Measurements from ENCODE around the gene MTUS2. TPM values are rescaled to one million over a fixed set of nuclear protein-coding genes. Genes with fewer than 3 reads are reported as not detected.
A peak's percentile ranks its signal among the peaks of the same experiment; 100 is the strongest.

MTUS2 gene
- total RNA-seq, 5 donors from 2014 or later (not counting 1 experiment from before 2014, with no cell fraction given) = 0.05 to 0.28 (median 0.12) TPM

DNA sequence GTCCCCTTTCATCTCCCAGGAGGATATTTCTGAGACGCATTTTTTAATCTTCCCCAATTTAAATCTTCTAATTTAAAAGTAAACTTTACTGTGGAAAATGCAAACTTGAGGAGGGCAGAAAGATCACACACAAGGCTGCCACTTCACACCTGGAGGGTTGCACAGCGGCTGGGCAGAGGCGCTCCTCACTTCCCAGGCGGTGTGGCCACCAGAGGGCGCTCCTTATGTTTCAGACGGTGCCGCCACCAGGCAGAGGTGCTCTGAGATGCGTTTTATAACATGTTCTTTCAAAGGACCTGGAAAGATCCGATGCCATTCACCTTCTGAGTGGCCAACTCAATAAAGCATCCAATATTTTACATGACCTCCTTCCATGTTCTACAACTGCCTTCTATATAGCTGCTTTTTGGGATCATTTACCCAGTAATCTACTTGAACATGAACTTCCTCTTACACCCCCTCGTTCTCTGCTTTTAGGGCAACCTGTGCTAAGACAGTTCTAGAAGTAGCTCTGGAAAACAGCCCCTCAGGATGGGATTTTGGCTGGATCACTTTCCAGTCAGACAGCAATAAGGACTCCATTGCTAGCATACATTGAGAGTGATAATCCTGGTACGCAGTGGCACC is 14.8 kb upstream of the MTUS2 start:
- Mint-ChIP-seq H3K9me3 (peaks cover 0 to 35% (median 15%) of the 10 kb centered on the region in 3 donors), H3K27ac (no peak overlapping the region), H3K4me3 (no peak overlapping the region), H3K27me3 (peaks cover 13 to 16% of the 10 kb centered on the region in 2 donors), H3K4me1 (no peaks in the 10 kb centered on the region), H3K36me3 (peaks cover 7% of the 10 kb centered on the region)
- Histone ChIP-seq H3K36me3 (ENCODE audit: control insufficient read depth in 2 of 2, extremely low read depth in 1 of 2, insufficient read depth in 1 of 2, low read length in 1 of 2) (no peaks in the 10 kb centered on the region), H3K4me3 (ENCODE audit: control insufficient read depth in 1 of 2, extremely low read depth in 1 of 2, low read length in 1 of 2) (no peak overlapping the region), H3K4me1 (ENCODE audit: control insufficient read depth in 1 of 2, extremely low read depth in 1 of 2, insufficient read depth in 2 of 2, low read length in 2 of 2) (no peaks in the 10 kb centered on the region), H3K27ac (ENCODE audit: low read length) (no peak overlapping the region), H3K9me3 (no peaks in the 10 kb centered on the region), H3K27me3 (replicated peaks in 1 of 2; ENCODE audit: control insufficient read depth in 2 of 2, extremely low read depth in 1 of 2, insufficient read depth in 2 of 2, low read length in 1 of 2) (peaks cover 0 to 17% of the 10 kb centered on the region in 2 experiments)
- ATAC-seq (replicated peaks in 1 of 4) = no peak
- WGBS (ENCODE audit: insufficient coverage) = 48% methylated on average over 9 of the region's 11 CpGs
- DNase-seq = peak in 3 of 35 experiments; percentile 10 to 13 (median 11)
- ChIA-PET POLR2A (no interaction called here), CTCF (no interaction called here)

DNA sequence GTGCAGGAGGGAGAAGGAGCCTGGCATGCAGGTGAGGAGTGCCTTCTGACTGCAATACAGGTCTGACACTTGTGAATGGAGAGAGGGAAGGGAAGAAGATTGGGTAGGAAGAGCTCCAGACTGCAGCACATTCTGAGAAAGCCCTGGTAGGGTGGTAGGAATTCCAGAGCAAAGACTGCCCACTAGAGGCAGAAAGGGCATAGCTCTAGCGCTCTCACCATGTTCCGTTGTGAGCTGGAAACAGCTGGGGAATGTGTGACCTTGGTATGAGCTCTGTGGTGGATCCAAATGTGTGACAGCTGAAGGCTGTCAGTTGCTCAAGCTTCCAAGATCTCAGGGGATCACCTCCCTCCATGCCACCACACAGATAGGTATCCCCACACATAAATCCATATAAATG is 2.9 kb upstream of the MTUS2 start:
- Histone ChIP-seq H3K4me1 (ENCODE audit: control insufficient read depth in 1 of 2, extremely low read depth in 1 of 2, insufficient read depth in 2 of 2, low read length in 2 of 2) (peaks cover 4 to 8% of the 10 kb centered on the region in 2 experiments), H3K4me3 (ENCODE audit: control insufficient read depth in 1 of 2, extremely low read depth in 1 of 2, low read length in 1 of 2) (no peak overlapping the region), H3K27me3 (replicated peaks in 1 of 2; ENCODE audit: control insufficient read depth in 2 of 2, extremely low read depth in 1 of 2, insufficient read depth in 2 of 2, low read length in 1 of 2) (peaks cover 5 to 37% of the 10 kb centered on the region in 2 experiments), H3K36me3 (ENCODE audit: control insufficient read depth in 2 of 2, extremely low read depth in 1 of 2, insufficient read depth in 1 of 2, low read length in 1 of 2) (no peaks in the 10 kb centered on the region), H3K9me3 (no peaks in the 10 kb centered on the region), H3K27ac (ENCODE audit: low read length) (no peak overlapping the region)
- Mint-ChIP-seq H3K9me3 (peaks cover 2 to 6% (median 6%) of the 10 kb centered on the region in 3 donors), H3K36me3 (peaks cover 2% of the 10 kb centered on the region), H3K27me3 (peaks cover 36 to 44% of the 10 kb centered on the region in 2 donors), H3K4me1 (peaks cover 6 to 8% (median 6%) of the 10 kb centered on the region in 3 donors), H3K27ac (peak overlapping the region in 1 of 2 donors; percentile 20), H3K4me3 (peak overlapping the region in 1 of 3 donors; percentile 45)
- WGBS (ENCODE audit: insufficient coverage) = no CpG with 5 or more reads among the region's 2 CpGs
- no peak for DNase-seq
- CTCF ChIA-PET = no interaction called here
- POLR2A ChIA-PET = no interaction called here
- ATAC-seq (replicated peaks in 1 of 4) = no peak

DNA sequence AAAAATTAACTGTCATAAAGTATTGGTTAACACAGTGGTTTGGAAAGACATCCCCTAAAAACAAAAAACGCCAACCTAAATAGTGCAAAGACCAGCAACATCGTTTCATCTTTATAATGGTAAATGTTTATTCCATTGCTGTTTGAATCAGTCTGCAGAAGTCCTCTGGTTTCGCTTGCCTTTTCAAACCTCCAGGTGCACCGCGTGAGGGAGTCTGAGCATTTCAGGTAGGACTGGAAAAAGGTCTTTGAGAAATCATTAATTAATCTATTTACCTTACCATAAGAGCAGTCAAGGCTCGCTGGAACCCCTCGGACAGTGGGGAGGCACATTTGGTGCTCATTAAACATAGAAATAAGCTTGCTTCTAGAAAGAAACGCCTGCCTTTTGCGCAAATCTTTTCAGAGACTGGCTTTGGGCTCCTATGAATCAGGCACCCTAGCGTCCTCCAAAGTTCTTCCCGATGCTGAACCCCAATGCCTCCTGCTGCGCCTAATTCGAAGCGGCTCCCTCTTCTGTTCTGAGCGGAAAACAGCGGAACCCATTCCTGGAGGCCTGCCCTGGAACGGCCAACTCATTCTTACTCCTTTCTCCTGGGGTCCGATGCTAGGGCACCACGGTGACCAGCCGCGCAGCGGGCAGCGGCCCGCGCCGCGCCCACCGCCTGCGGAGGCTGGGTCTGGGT is 951 bp upstream of the MTUS2 start:
- no peaks in the 10 kb centered on the region for H3K36me3 ChIP-seq (ENCODE audit: control insufficient read depth in 2 of 2, extremely low read depth in 1 of 2, insufficient read depth in 1 of 2, low read length in 1 of 2)
- WGBS (ENCODE audit: insufficient coverage) = 4% methylated on average over 10 of the region's 29 CpGs
- Mint-ChIP-seq H3K36me3 (peaks cover 2% of the 10 kb centered on the region), H3K9me3 (peaks cover 2 to 6% (median 6%) of the 10 kb centered on the region in 3 donors), H3K27ac (no peak overlapping the region), H3K4me3 (peak overlapping the region; percentile 5 to 50 (median 49)), H3K27me3 (peaks cover 54 to 55% of the 10 kb centered on the region in 2 donors), H3K4me1 (peaks cover 6 to 8% (median 6%) of the 10 kb centered on the region in 3 donors)
- no peak for DNase-seq
- no peaks in the 10 kb centered on the region for H3K9me3 ChIP-seq
- no peak overlapping the region for H3K27ac ChIP-seq (ENCODE audit: low read length)
- peaks cover 5 to 39% of the 10 kb centered on the region in 2 experiments for H3K27me3 ChIP-seq (replicated peaks in 1 of 2; ENCODE audit: control insufficient read depth in 2 of 2, extremely low read depth in 1 of 2, insufficient read depth in 2 of 2, low read length in 1 of 2)
- CTCF ChIA-PET = interaction anchor here (0.6 to 1.5 kb wide), 3 partner anchors 263 to 552 kb away, joined by 3 to 6 read pairs (median 5); no protein-coding TSS in a partner anchor
- POLR2A ChIA-PET = no interaction called here
- peak overlapping the region in 1 of 2 donors; percentile 48 for H3K4me3 ChIP-seq (ENCODE audit: control insufficient read depth in 1 of 2, extremely low read depth in 1 of 2, low read length in 1 of 2)
- ATAC-seq (replicated peaks in 1 of 4) = no peak
- H3K4me1 ChIP-seq (ENCODE audit: control insufficient read depth in 1 of 2, extremely low read depth in 1 of 2, insufficient read depth in 2 of 2, low read length in 2 of 2) = peaks cover 4 to 8% of the 10 kb centered on the region in 2 experiments

DNA sequence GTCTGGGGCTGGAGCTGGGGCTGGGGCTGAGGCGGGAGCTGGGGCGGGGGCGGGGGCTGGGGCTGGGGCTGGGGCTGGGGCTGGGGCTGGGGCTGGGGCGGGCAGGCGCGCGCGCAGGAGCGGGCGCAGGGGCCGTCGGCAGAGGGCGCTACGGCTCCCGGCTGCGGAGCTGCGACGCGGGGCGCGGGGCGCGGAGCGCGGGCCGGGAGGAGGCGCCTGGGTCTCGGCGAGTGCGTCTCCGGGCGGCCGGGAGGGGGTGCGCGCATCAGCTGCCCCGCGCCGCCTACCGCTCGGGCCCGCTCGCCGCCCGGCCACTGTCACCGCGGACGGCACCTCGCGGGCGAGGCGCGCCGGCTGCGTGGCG is 422 bp upstream of the MTUS2 start:
- Histone ChIP-seq H3K36me3 (ENCODE audit: control insufficient read depth in 2 of 2, extremely low read depth in 1 of 2, insufficient read depth in 1 of 2, low read length in 1 of 2) (no peaks in the 10 kb centered on the region), H3K4me1 (ENCODE audit: control insufficient read depth in 1 of 2, extremely low read depth in 1 of 2, insufficient read depth in 2 of 2, low read length in 2 of 2) (peaks cover 4 to 8% of the 10 kb centered on the region in 2 experiments), H3K9me3 (no peaks in the 10 kb centered on the region), H3K27me3 (replicated peaks in 1 of 2; ENCODE audit: control insufficient read depth in 2 of 2, extremely low read depth in 1 of 2, insufficient read depth in 2 of 2, low read length in 1 of 2) (peaks cover 5 to 39% of the 10 kb centered on the region in 2 experiments), H3K4me3 (ENCODE audit: control insufficient read depth in 1 of 2, extremely low read depth in 1 of 2, low read length in 1 of 2) (no peak overlapping the region), H3K27ac (ENCODE audit: low read length) (no peak overlapping the region)
- Mint-ChIP-seq H3K36me3 (peaks cover 2% of the 10 kb centered on the region), H3K4me3 (peak overlapping the region in 1 of 3 donors; percentile 49), H3K27me3 (peaks cover 55 to 60% of the 10 kb centered on the region in 2 donors), H3K4me1 (peaks cover 6 to 8% (median 6%) of the 10 kb centered on the region in 3 donors), H3K9me3 (peaks cover 2 to 6% (median 6%) of the 10 kb centered on the region in 3 donors), H3K27ac (no peak overlapping the region)
- CTCF ChIA-PET = interaction anchor here in 1 of 2 donors (0.6 to 1.5 kb wide), 2 partner anchors 263 to 551 kb away, joined by 3 to 5 read pairs; no protein-coding TSS in a partner anchor
- DNase-seq (peak in 16 of 35 experiments; percentile 3 to 59 (median 16)), ATAC-seq (replicated peaks in 1 of 4) (peak; percentile 65 to 80 (median 76))
- POLR2A ChIA-PET = no interaction called here
- 1% methylated on average over 32 of the region's 55 CpGs for WGBS (ENCODE audit: insufficient coverage)

DNA sequence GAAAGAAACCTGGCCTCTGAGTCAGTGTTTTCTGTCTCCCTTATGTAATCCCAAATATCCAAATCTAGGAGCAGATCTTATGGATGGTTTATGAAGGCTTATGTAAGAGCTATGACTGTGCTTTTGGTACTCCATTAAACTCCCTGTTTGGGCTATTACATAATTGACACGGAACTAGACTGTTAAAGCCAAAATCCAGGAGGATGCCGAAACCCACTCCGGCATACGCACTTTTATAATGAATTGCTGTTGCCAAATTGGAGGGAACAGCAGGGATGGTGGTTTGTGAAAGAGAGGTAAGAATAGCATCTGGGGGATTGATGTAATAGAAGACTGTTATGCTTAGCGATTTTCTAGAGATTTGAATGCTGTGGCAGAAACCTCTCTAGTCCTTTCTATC is 2.0 kb downstream of the MTUS2 start:
- DNase-seq (no peak), ATAC-seq (replicated peaks in 1 of 4) (no peak)
- Mint-ChIP-seq H3K36me3 (no peaks in the 10 kb centered on the region), H3K4me3 (no peak overlapping the region), H3K27me3 (peaks cover 55 to 57% of the 10 kb centered on the region in 2 donors), H3K4me1 (peaks cover 6 to 8% (median 6%) of the 10 kb centered on the region in 3 donors), H3K9me3 (peaks cover 0 to 3% (median under 1%) of the 10 kb centered on the region in 3 donors), H3K27ac (no peak overlapping the region)
- Histone ChIP-seq H3K4me3 (ENCODE audit: control insufficient read depth in 1 of 2, extremely low read depth in 1 of 2, low read length in 1 of 2) (no peak overlapping the region), H3K9me3 (no peaks in the 10 kb centered on the region), H3K36me3 (ENCODE audit: control insufficient read depth in 2 of 2, extremely low read depth in 1 of 2, insufficient read depth in 1 of 2, low read length in 1 of 2) (no peaks in the 10 kb centered on the region), H3K27ac (ENCODE audit: low read length) (no peak overlapping the region), H3K27me3 (replicated peaks in 1 of 2; ENCODE audit: control insufficient read depth in 2 of 2, extremely low read depth in 1 of 2, insufficient read depth in 2 of 2, low read length in 1 of 2) (peaks cover 2 to 33% of the 10 kb centered on the region in 2 experiments), H3K4me1 (ENCODE audit: control insufficient read depth in 1 of 2, extremely low read depth in 1 of 2, insufficient read depth in 2 of 2, low read length in 2 of 2) (peaks cover 4 to 8% of the 10 kb centered on the region in 2 experiments)
- POLR2A ChIA-PET = no interaction called here
- CTCF ChIA-PET = no interaction called here
- 100% methylated on average over 1 of the region's 5 CpGs for WGBS (ENCODE audit: insufficient coverage)

DNA sequence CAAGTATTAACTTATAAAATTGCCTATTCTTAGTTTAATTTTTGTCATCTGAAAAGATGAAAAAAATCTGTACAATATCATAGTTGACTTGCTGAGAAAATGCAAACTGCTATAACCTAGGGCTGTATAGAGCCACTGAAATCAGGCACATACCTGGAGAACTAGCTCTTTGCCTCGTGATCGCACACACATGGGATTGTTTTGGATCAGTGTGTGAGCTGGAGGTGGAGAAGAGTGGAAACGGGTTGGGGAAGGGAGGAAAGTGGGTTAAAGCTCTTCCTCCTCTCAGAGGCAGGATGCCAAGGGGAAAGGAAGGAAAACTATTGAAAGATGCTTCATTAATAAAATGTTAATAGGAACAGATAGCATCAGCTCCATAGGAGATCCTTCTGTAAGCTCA is 2.7 kb downstream of the MTUS2 start:
- H3K27me3 Mint-ChIP-seq = peaks cover 48 to 51% of the 10 kb centered on the region in 2 donors
- ChIA-PET POLR2A (no interaction called here), CTCF (no interaction called here)

More for the DNA sequence above, 2.7 kb downstream of the MTUS2 start:
- Histone ChIP-seq H3K27ac (ENCODE audit: low read length) (no peak overlapping the region), H3K9me3 (no peaks in the 10 kb centered on the region), H3K4me1 (ENCODE audit: control insufficient read depth in 1 of 2, extremely low read depth in 1 of 2, insufficient read depth in 2 of 2, low read length in 2 of 2) (peaks cover 4 to 8% of the 10 kb centered on the region in 2 experiments), H3K27me3 (replicated peaks in 1 of 2; ENCODE audit: control insufficient read depth in 2 of 2, extremely low read depth in 1 of 2, insufficient read depth in 2 of 2, low read length in 1 of 2) (peaks cover 2 to 26% of the 10 kb centered on the region in 2 experiments), H3K36me3 (ENCODE audit: control insufficient read depth in 2 of 2, extremely low read depth in 1 of 2, insufficient read depth in 1 of 2, low read length in 1 of 2) (no peaks in the 10 kb centered on the region), H3K4me3 (ENCODE audit: control insufficient read depth in 1 of 2, extremely low read depth in 1 of 2, low read length in 1 of 2) (no peak overlapping the region)
- 86% methylated on average over 2 of the region's 3 CpGs for WGBS (ENCODE audit: insufficient coverage)
- Mint-ChIP-seq H3K27ac (no peak overlapping the region), H3K4me3 (no peak overlapping the region), H3K4me1 (peaks cover 6 to 8% (median 6%) of the 10 kb centered on the region in 3 donors), H3K36me3 (no peaks in the 10 kb centered on the region), H3K9me3 (peaks cover 0 to 10% (median 4%) of the 10 kb centered on the region in 3 donors)
- ATAC-seq (replicated peaks in 1 of 4) (no peak), DNase-seq (no peak)

Measured in T-cell (primary cell).